Measurements from ENCODE around the gene CFAP46.

CFAP46 gene

GRCh38 chr10:132784866-132785722 is 157.3 kb downstream of the CFAP46 start:
- Histone ChIP-seq H3K4me1 (ENCODE audit: control insufficient read depth, insufficient read depth, low read depth, low read length) (peaks cover 38% of the 10 kb centered on the region), H3K4ac (ENCODE audit: low read depth in 1 of 2, low read length in 2 of 2) (no peak overlapping the region)

GRCh38 chr10:132783940-132784865 is 158.2 kb downstream of the CFAP46 start:
- H3K79me1 ChIP-seq (replicated peaks; ENCODE audit: low read length, poor library complexity, severe bottlenecking) = no peaks in the 10 kb centered on the region
- H3K27me3 ChIP-seq (ENCODE audit: control insufficient read depth in 1 of 2, insufficient read depth in 1 of 2, low read length in 2 of 2) = peaks cover 34 to 51% of the 10 kb centered on the region in 2 experiments
- no peak overlapping the region for H3K27ac ChIP-seq (ENCODE audit: low read length, poor library complexity, severe bottlenecking)
- no peak overlapping the region for H2BK120ac ChIP-seq (ENCODE audit: low read depth, low read length)
- no peak overlapping the region for H2AFZ ChIP-seq (ENCODE audit: low read depth, low read length)
- H3K4ac ChIP-seq (ENCODE audit: low read depth in 1 of 2, low read length in 2 of 2) = no peak overlapping the region
- no peaks in the 10 kb centered on the region for H3K9me3 ChIP-seq (ENCODE audit: control insufficient read depth, low read length)
- H4K8ac ChIP-seq (ENCODE audit: low read length) = no peak overlapping the region
- no peak overlapping the region for H2BK5ac ChIP-seq (ENCODE audit: low read depth, low read length, poor library complexity, severe bottlenecking)
- H3K4me1 ChIP-seq (ENCODE audit: control insufficient read depth, insufficient read depth, low read depth, low read length) = peaks cover 36% of the 10 kb centered on the region
- H3K14ac ChIP-seq (ENCODE audit: low read length in 2 of 2) = no peak overlapping the region
- no peak overlapping the region for H3K23ac ChIP-seq (ENCODE audit: low read length in 2 of 2)
- H2BK15ac ChIP-seq (ENCODE audit: low read depth, poor library complexity, severe bottlenecking) = no peak overlapping the region
- no peak overlapping the region for H4K91ac ChIP-seq (ENCODE audit: low read length)
- H3K4me3 ChIP-seq (ENCODE audit: insufficient read depth in 1 of 2, low read depth in 1 of 2, low read length in 2 of 2) = no peak overlapping the region
- no peak overlapping the region for H2BK12ac ChIP-seq (ENCODE audit: low read length in 2 of 2)
- H2AK5ac ChIP-seq (ENCODE audit: low read length, severe bottlenecking) = no peak overlapping the region
- peaks cover 16 to 34% of the 10 kb centered on the region in 2 experiments for H3K36me3 ChIP-seq (ENCODE audit: control insufficient read depth in 1 of 2, insufficient read depth in 2 of 2, low read depth in 1 of 2, low read length in 2 of 2)
- WGBS = 12% methylated on average over 103 of the region's 106 CpGs
- H3K4me2 ChIP-seq (ENCODE audit: low read length, poor library complexity, severe bottlenecking) = no peak overlapping the region
- no peak overlapping the region for H3K18ac ChIP-seq (ENCODE audit: low read depth in 1 of 2, low read length in 2 of 2)
- no peak for DNase-seq
- no peak overlapping the region for H3K9ac ChIP-seq (ENCODE audit: low read length)

More at GRCh38 chr10:132784866-132785722, 157.3 kb downstream of the CFAP46 start:
- H2AK5ac ChIP-seq (ENCODE audit: low read length, severe bottlenecking) = no peak overlapping the region
- H2BK12ac ChIP-seq (ENCODE audit: low read length in 2 of 2) = no peak overlapping the region
- no peak overlapping the region for H3K27ac ChIP-seq (ENCODE audit: low read length, poor library complexity, severe bottlenecking)
- peaks cover 16 to 26% of the 10 kb centered on the region in 2 experiments for H3K36me3 ChIP-seq (ENCODE audit: control insufficient read depth in 1 of 2, insufficient read depth in 2 of 2, low read depth in 1 of 2, low read length in 2 of 2)
- WGBS = 10% methylated on average over 72 of the region's 111 CpGs
- peak overlapping the region; percentile 63 for H3K4me2 ChIP-seq (ENCODE audit: low read length, poor library complexity, severe bottlenecking)
- no peaks in the 10 kb centered on the region for H3K9me3 ChIP-seq (ENCODE audit: control insufficient read depth, low read length)
- no peak overlapping the region for H2AFZ ChIP-seq (ENCODE audit: low read depth, low read length)
- no peak overlapping the region for H2BK120ac ChIP-seq (ENCODE audit: low read depth, low read length)
- H3K79me1 ChIP-seq (replicated peaks; ENCODE audit: low read length, poor library complexity, severe bottlenecking) = no peaks in the 10 kb centered on the region
- no peak overlapping the region for H2BK15ac ChIP-seq (ENCODE audit: low read depth, poor library complexity, severe bottlenecking)
- no peak overlapping the region for H4K91ac ChIP-seq (ENCODE audit: low read length)
- H3K23ac ChIP-seq (ENCODE audit: low read length in 2 of 2) = no peak overlapping the region
- no peak overlapping the region for H3K18ac ChIP-seq (ENCODE audit: low read depth in 1 of 2, low read length in 2 of 2)
- H3K14ac ChIP-seq (ENCODE audit: low read length in 2 of 2) = no peak overlapping the region
- peaks cover 43 to 60% of the 10 kb centered on the region in 2 experiments for H3K27me3 ChIP-seq (ENCODE audit: control insufficient read depth in 1 of 2, insufficient read depth in 1 of 2, low read length in 2 of 2)
- no peak overlapping the region for H3K9ac ChIP-seq (ENCODE audit: low read length)
- H4K8ac ChIP-seq (ENCODE audit: low read length) = no peak overlapping the region
- H3K4me3 ChIP-seq (ENCODE audit: insufficient read depth in 1 of 2, low read depth in 1 of 2, low read length in 2 of 2) = peak overlapping the region in 1 of 2 experiments; percentile 28
- no peak for DNase-seq
- no peak overlapping the region for H2BK5ac ChIP-seq (ENCODE audit: low read depth, low read length, poor library complexity, severe bottlenecking)

GRCh38 chr10:132783165-132783939 is 159.0 kb downstream of the CFAP46 start:
- 46% methylated on average over 30 of the region's 30 CpGs for WGBS
- no peak overlapping the region for H3K14ac ChIP-seq (ENCODE audit: low read length in 2 of 2)
- H3K36me3 ChIP-seq (ENCODE audit: control insufficient read depth in 1 of 2, insufficient read depth in 2 of 2, low read depth in 1 of 2, low read length in 2 of 2) = peaks cover 16 to 41% of the 10 kb centered on the region in 2 experiments
- H3K18ac ChIP-seq (ENCODE audit: low read depth in 1 of 2, low read length in 2 of 2) = no peak overlapping the region
- H3K4me2 ChIP-seq (ENCODE audit: low read length, poor library complexity, severe bottlenecking) = no peak overlapping the region
- H2BK15ac ChIP-seq (ENCODE audit: low read depth, poor library complexity, severe bottlenecking) = no peak overlapping the region
- no peak overlapping the region for H4K91ac ChIP-seq (ENCODE audit: low read length)
- no peak overlapping the region for H3K9ac ChIP-seq (ENCODE audit: low read length)
- no peak overlapping the region for H2AFZ ChIP-seq (ENCODE audit: low read depth, low read length)
- H2AK5ac ChIP-seq (ENCODE audit: low read length, severe bottlenecking) = no peak overlapping the region
- DNase-seq = no peak
- no peak overlapping the region for H2BK12ac ChIP-seq (ENCODE audit: low read length in 2 of 2)
- no peak overlapping the region for H3K27ac ChIP-seq (ENCODE audit: low read length, poor library complexity, severe bottlenecking)
- peaks cover 30% of the 10 kb centered on the region for H3K4me1 ChIP-seq (ENCODE audit: control insufficient read depth, insufficient read depth, low read depth, low read length)
- no peak overlapping the region for H3K4ac ChIP-seq (ENCODE audit: low read depth in 1 of 2, low read length in 2 of 2)
- no peaks in the 10 kb centered on the region for H3K9me3 ChIP-seq (ENCODE audit: control insufficient read depth, low read length)
- H3K23ac ChIP-seq (ENCODE audit: low read length in 2 of 2) = no peak overlapping the region
- no peak overlapping the region for H3K4me3 ChIP-seq (ENCODE audit: insufficient read depth in 1 of 2, low read depth in 1 of 2, low read length in 2 of 2)
- H2BK120ac ChIP-seq (ENCODE audit: low read depth, low read length) = no peak overlapping the region
- H2BK5ac ChIP-seq (ENCODE audit: low read depth, low read length, poor library complexity, severe bottlenecking) = no peak overlapping the region
- no peaks in the 10 kb centered on the region for H3K79me1 ChIP-seq (replicated peaks; ENCODE audit: low read length, poor library complexity, severe bottlenecking)
- H4K8ac ChIP-seq (ENCODE audit: low read length) = no peak overlapping the region
- peaks cover 25 to 43% of the 10 kb centered on the region in 2 experiments for H3K27me3 ChIP-seq (ENCODE audit: control insufficient read depth in 1 of 2, insufficient read depth in 1 of 2, low read length in 2 of 2)

All from mesenchymal stem cell (in vitro differentiated cells and primary cell).